ENCODE results near the gene TANGO6.
A peak's percentile ranks its signal among the peaks of the same experiment; 100 is the strongest.

DNA sequence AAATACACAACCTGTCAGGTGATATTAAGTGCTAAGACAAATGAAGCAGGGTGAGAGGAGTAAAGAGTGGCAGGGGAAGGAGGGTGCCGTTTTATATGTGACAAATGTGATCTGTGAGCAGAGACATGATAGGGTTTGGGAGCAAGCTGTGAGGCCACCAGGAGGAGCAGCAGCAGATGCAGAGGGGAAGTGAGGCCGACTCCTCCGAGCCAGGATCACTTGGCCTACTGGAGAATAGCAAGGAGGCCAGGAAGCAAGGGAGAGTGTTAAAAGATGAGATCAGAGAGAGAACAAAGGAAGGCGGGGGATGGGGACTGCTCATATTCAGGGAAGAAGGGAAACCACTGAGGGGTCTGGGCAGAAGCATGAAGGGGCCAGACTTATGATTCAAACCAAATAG, 129.4 kb downstream of the TANGO6 start:
- TF ChIP-seq, protein P1, sequence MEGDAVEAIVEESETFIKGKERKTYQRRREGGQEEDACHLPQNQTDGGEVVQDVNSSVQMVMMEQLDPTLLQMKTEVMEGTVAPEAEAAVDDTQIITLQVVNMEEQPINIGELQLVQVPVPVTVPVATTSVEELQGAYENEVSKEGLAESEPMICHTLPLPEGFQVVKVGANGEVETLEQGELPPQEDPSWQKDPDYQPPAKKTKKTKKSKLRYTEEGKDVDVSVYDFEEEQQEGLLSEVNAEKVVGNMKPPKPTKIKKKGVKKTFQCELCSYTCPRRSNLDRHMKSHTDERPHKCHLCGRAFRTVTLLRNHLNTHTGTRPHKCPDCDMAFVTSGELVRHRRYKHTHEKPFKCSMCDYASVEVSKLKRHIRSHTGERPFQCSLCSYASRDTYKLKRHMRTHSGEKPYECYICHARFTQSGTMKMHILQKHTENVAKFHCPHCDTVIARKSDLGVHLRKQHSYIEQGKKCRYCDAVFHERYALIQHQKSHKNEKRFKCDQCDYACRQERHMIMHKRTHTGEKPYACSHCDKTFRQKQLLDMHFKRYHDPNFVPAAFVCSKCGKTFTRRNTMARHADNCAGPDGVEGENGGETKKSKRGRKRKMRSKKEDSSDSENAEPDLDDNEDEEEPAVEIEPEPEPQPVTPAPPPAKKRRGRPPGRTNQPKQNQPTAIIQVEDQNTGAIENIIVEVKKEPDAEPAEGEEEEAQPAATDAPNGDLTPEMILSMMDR (IDR thresholded peaks at IDR 0.05; ENCODE audit: control extremely low read depth in 1 of 3, insufficient read depth in 1 of 3, low read depth in 1 of 3, low read length in 3 of 3), result peak; percentile 48 to 63 (median 60)
- peak; percentile 47 to 49 for TF ChIP-seq RAD21 (IDR thresholded peaks at IDR 0.05 in 1 of 2, conservative IDR thresholded peaks at IDR 0.05 in 1 of 2; ENCODE audit: low read depth in 2 of 2, low read length in 2 of 2)
